ENCODE data around the gene CADPS. TPM values are rescaled to one million over a fixed set of nuclear protein-coding genes. Genes with fewer than 3 reads are reported as not detected.

CADPS gene
- polyA plus RNA-seq, 1 donor (not counting 4 experiments of a cell fraction or from before 2014, with no cell fraction given), result not detected

DNA sequence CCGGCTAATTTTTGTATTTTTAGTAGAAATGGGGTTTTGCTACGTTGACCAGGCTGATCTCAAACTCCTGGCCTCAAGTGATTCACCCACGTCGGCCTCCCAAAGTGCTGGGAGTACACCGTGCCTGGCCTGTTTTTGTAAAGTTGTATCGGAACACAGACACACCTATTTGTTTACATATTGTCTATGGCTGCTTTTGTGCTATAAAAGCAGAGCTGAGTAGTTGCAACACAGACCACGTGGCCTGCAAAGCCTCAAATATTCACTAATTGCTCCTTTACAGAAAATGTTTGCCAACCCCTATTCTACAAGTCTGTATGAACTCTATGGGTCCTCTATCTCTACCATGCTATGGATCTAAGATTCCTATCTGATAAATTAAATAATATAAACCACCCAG, 175.5 kb downstream of the CADPS start:
- Histone ChIP-seq H3K79me2 (ENCODE audit: control insufficient read depth, insufficient read depth, low read length) (no peaks in the 10 kb centered on the region), H2AFZ (ENCODE audit: control insufficient read depth, low read length) (no peak overlapping the region), H3K27ac (ENCODE audit: control insufficient read depth, insufficient read depth, low read length) (no peak overlapping the region), H3K27me3 (ENCODE audit: control insufficient read depth, extremely low read depth, insufficient read depth, low read length) (no peaks in the 10 kb centered on the region), H3K4me2 (ENCODE audit: control insufficient read depth, extremely low read depth, insufficient read depth, low read depth, low read length) (no peak overlapping the region), H3K36me3 (ENCODE audit: control insufficient read depth in 2 of 2, extremely low read depth in 1 of 2, insufficient read depth in 2 of 2, low read length in 2 of 2) (no peaks in the 10 kb centered on the region), H3K9me1 (ENCODE audit: control insufficient read depth, extremely low read depth, insufficient read depth, low read length) (no peaks in the 10 kb centered on the region), H3K9me3 (ENCODE audit: control insufficient read depth, low read depth, low read length) (no peaks in the 10 kb centered on the region), H3K9ac (ENCODE audit: control insufficient read depth, extremely low read depth, insufficient read depth, low read length) (no peak overlapping the region), H4K20me1 (ENCODE audit: control insufficient read depth, extremely low read depth, insufficient read depth, low read length) (no peaks in the 10 kb centered on the region), H3K4me1 (ENCODE audit: control insufficient read depth, extremely low read depth, insufficient read depth, low read length) (no peaks in the 10 kb centered on the region), H3K4me3 (ENCODE audit: control insufficient read depth in 2 of 3, extremely low read depth in 1 of 3, insufficient read depth in 2 of 3, low read depth in 1 of 3, low read length in 3 of 3) (no peak overlapping the region)
- no peak for TF ChIP-seq CTCF (optimal IDR thresholded peaks at IDR 0.05 in 1 of 3, IDR thresholded peaks at IDR 0.05 in 1 of 3, conservative IDR thresholded peaks at IDR 0.05 in 1 of 3; ENCODE audit: extremely low read depth in 1 of 3, insufficient read depth in 2 of 3, low read length in 3 of 3)
- TF ChIP-seq EZH2 (IDR thresholded peaks at IDR 0.05; ENCODE audit: low read length), result no peak
- no peak for DNase-seq (ENCODE audit: low read depth, low spot score)
- no peak for FAIRE-seq
- dilution Hi-C loops (cut with MboI; ENCODE audit: extremely low pct_ligation_motif_present, low sequenced_read_pairs), result no loop called here

DNA sequence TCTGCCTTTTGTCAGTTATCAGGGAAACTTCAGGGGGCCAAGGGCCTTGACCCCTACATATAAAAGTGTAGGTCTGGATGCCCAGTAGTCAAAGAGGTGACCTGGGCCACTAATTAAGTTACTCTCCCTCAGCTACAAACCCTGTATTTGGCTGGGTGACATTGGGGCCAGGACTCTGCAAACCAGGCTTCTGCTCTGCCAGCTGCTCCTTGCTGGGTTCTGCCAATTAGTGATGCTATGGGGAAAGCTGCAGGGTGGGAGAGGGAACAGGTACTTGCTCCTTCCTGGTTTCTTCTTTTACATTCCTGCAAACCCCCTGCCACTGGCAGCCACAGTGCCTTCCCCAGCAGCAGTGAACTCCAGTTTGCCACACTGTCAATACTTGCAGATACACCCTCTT, 179.2 kb downstream of the CADPS start:
- H3K79me2 ChIP-seq (ENCODE audit: control insufficient read depth, insufficient read depth, low read length), result no peaks in the 10 kb centered on the region
- H3K4me2 ChIP-seq (ENCODE audit: control insufficient read depth, extremely low read depth, insufficient read depth, low read depth, low read length), result no peak overlapping the region
- dilution Hi-C loops (cut with MboI; ENCODE audit: extremely low pct_ligation_motif_present, low sequenced_read_pairs), result no loop called here
- no peaks in the 10 kb centered on the region for H3K9me3 ChIP-seq (ENCODE audit: control insufficient read depth, low read depth, low read length)
- no peak overlapping the region for H3K9ac ChIP-seq (ENCODE audit: control insufficient read depth, extremely low read depth, insufficient read depth, low read length)
- H3K27me3 ChIP-seq (ENCODE audit: control insufficient read depth, extremely low read depth, insufficient read depth, low read length), result no peaks in the 10 kb centered on the region
- H3K4me3 ChIP-seq (ENCODE audit: control insufficient read depth in 2 of 3, extremely low read depth in 1 of 3, insufficient read depth in 2 of 3, low read depth in 1 of 3, low read length in 3 of 3), result no peak overlapping the region
- H3K27ac ChIP-seq (ENCODE audit: control insufficient read depth, insufficient read depth, low read length), result no peak overlapping the region
- H3K9me1 ChIP-seq (ENCODE audit: control insufficient read depth, extremely low read depth, insufficient read depth, low read length), result no peaks in the 10 kb centered on the region
- no peaks in the 10 kb centered on the region for H3K4me1 ChIP-seq (ENCODE audit: control insufficient read depth, extremely low read depth, insufficient read depth, low read length)
- FAIRE-seq (no peak), DNase-seq (ENCODE audit: low read depth, low spot score) (no peak)
- TF ChIP-seq CTCF (optimal IDR thresholded peaks at IDR 0.05 in 1 of 3, IDR thresholded peaks at IDR 0.05 in 1 of 3, conservative IDR thresholded peaks at IDR 0.05 in 1 of 3; ENCODE audit: extremely low read depth in 1 of 3, insufficient read depth in 2 of 3, low read length in 3 of 3) (no peak), EZH2 (IDR thresholded peaks at IDR 0.05; ENCODE audit: low read length) (no peak)
- H2AFZ ChIP-seq (ENCODE audit: control insufficient read depth, low read length), result no peak overlapping the region
- no peaks in the 10 kb centered on the region for H4K20me1 ChIP-seq (ENCODE audit: control insufficient read depth, extremely low read depth, insufficient read depth, low read length)
- no peaks in the 10 kb centered on the region for H3K36me3 ChIP-seq (ENCODE audit: control insufficient read depth in 2 of 2, extremely low read depth in 1 of 2, insufficient read depth in 2 of 2, low read length in 2 of 2)
